HepG2 (cell line): ENCODE measurements around the gene SBDS. TPM values are rescaled to one million over a fixed set of nuclear protein-coding genes. Genes with fewer than 3 reads are reported as not detected.

Experiments
- ATAC-seq: fragments of 200-7000 bp; cut with Tn5 transposase; 3 replicates; pipeline ENCODE4 v1.9.1; 2020; ENCODE audit warnings: mild to moderate bottlenecking, moderate library complexity
- BruUV-seq: library from RNA; stranded (reverse); fragments of 400-500 nt; replicated peaks from 2 replicates; lab custom pipeline; 2021; lab: Mats Ljungman, UMichigan
- CTCF ChIA-PET: fragments of 300-600 bp; formaldehyde crosslinking; extraction: SDS; loops from one replicate; lab custom pipeline; 2021; ENCODE audit warnings: low total read pairs, inconsistent platforms, low intra/inter-chr PET ratio; lab: Yijun Ruan, JAX
- POLR2A ChIA-PET: fragments of 350-600 bp; sonication (Branson Sonifier 250); formaldehyde crosslinking; loops from one replicate; lab custom pipeline; 2020; ENCODE audit warnings: antibody characterized with exemption, inconsistent platforms; lab: Yijun Ruan, JAX
- DNase-seq: peaks from one replicate; pipeline ENCODE4 v3.0.0-alpha.2; 2015; ENCODE audit warnings: low spot score
- FAIRE-seq: peaks from 3 replicates; lab custom pipeline; 2011; peaks lifted over from hg19 to GRCh38; lab: Jason Lieb, UNC
- H2AFZ ChIP-seq: one replicate; pipeline ENCODE4 v1.6.1; 2011; ENCODE audit warnings: low read length, inconsistent platforms
- H3K27ac ChIP-seq: fragments of 300-600 bp; 3 replicates; pipeline ENCODE4 v1.8.0; 2011; ENCODE audit warnings: mixed run types, mild to moderate bottlenecking, mixed read lengths, low read length, inconsistent platforms; ENCODE audit not compliant: insufficient read depth; ENCODE audit errors: extremely low read length
- H3K27me3 ChIP-seq, 2 experiments: fragments of 200-600 bp in 1 of 2; 2 replicates in 1 of 2; 3 replicates in 1 of 2; pipeline versions ENCODE4 v1.6.0 to v1.8.0; 2011; ENCODE audit warnings: low read length in 2 of 2, mild to moderate bottlenecking in 2 of 2, moderate library complexity in 2 of 2, inconsistent platforms in 1 of 2; ENCODE audit not compliant: insufficient read depth in 2 of 2, control insufficient read depth in 1 of 2
- H3K36me3 ChIP-seq, 2 experiments: fragments of 200-600 bp in 1 of 2; replicated peaks in 1 of 2; 2 replicates in 1 of 2; 3 replicates in 1 of 2; pipeline versions ENCODE4 v1.5.1 to v1.8.0; 2011; ENCODE audit warnings: low read length in 2 of 2, inconsistent platforms in 1 of 2; ENCODE audit not compliant: insufficient read depth in 2 of 2, control insufficient read depth in 1 of 2
- H3K4me1 ChIP-seq: 2 replicates; pipeline ENCODE4 v1.5.1; 2012; ENCODE audit warnings: low read length, inconsistent platforms; ENCODE audit not compliant: insufficient read depth
- H3K4me2 ChIP-seq: 2 replicates; pipeline ENCODE4 v1.6.0; 2011; ENCODE audit warnings: low read depth, low read length, inconsistent platforms
- H3K4me3 ChIP-seq, 3 experiments: fragments of 200-600 bp in 1 of 3; sonication (generic), shearing (Covaris generic) in 1 of 3; replicated peaks in 1 of 3; 2 replicates each; pipeline ENCODE4 v1.5.1; 2011 to 2016; ENCODE audit warnings: low read length in 3 of 3, inconsistent platforms in 2 of 3, low read depth in 2 of 3, mild to moderate bottlenecking in 2 of 3, control low read depth in 1 of 3, mixed read lengths in 1 of 3; ENCODE audit not compliant: insufficient read depth in 1 of 3
- H3K79me2 ChIP-seq: one replicate; pipeline ENCODE4 v1.6.1; 2011; ENCODE audit warnings: low read length, inconsistent platforms; ENCODE audit not compliant: insufficient read depth
- H3K9ac ChIP-seq: 2 replicates; pipeline ENCODE4 v1.6.0; 2011; ENCODE audit warnings: mild to moderate bottlenecking, low read depth, low read length, inconsistent platforms; ENCODE audit not compliant: insufficient read depth
- H3K9me3 ChIP-seq: 2 replicates; pipeline ENCODE4 v1.5.1; 2012; ENCODE audit warnings: mild to moderate bottlenecking, low read length
- H4K20me1 ChIP-seq: 2 replicates; pipeline ENCODE4 v1.6.0; 2011; ENCODE audit warnings: inconsistent platforms, mild to moderate bottlenecking, low read length, moderate library complexity; ENCODE audit not compliant: insufficient read depth
- DPF2 ChIP-seq: sonication (generic); formaldehyde crosslinking; IDR thresholded peaks from 2 replicates; pipeline ENCODE4 v1.4.0; 2020; ENCODE audit warnings: mild to moderate bottlenecking, low read depth, missing genetic modification reagents, borderline replicate concordance
- FOXM1 ChIP-seq: sonication (generic); formaldehyde crosslinking; IDR thresholded peaks from 2 replicates; pipeline ENCODE4 v1.5.0; 2020; ENCODE audit warnings: missing genetic modification reagents
- HDAC1 ChIP-seq: sonication (generic); formaldehyde crosslinking; IDR thresholded peaks from 2 replicates; pipeline ENCODE4 v1.5.1; 2020; ENCODE audit warnings: mild to moderate bottlenecking, missing genetic modification reagents
- HNRNPH1 ChIP-seq: fragments of 200-400 bp; formaldehyde crosslinking; optimal IDR thresholded peaks from 2 replicates; pipeline ENCODE3; 2017; ENCODE audit warnings: mild to moderate bottlenecking, low read depth, low read length
- JARID2 ChIP-seq: sonication (generic); formaldehyde crosslinking; IDR thresholded peaks from 2 replicates; pipeline ENCODE4 v1.8.1; 2023; ENCODE audit warnings: missing genetic modification reagents, inconsistent platforms; ENCODE audit not compliant: insufficient replicate concordance
- KLF16 ChIP-seq, 2 experiments: sonication (generic) in 1 of 2; formaldehyde crosslinking in 1 of 2; IDR thresholded peaks; 2 replicates each; pipeline versions ENCODE4 v1.6.1 to v1.8.0; 2016 to 2023; ENCODE audit warnings: missing genetic modification reagents in 2 of 2, missing compliant biosample characterization in 1 of 2
- RFX5 ChIP-seq: IDR thresholded peaks from 2 replicates; pipeline ENCODE4 v1.6.1; 2011; ENCODE audit warnings: low read depth, low read length, improper control_type of control experiment
- ZBTB7B ChIP-seq: sonication (generic); formaldehyde crosslinking; IDR thresholded peaks from 2 replicates; pipeline ENCODE4 v1.4.0; 2020; ENCODE audit warnings: missing genetic modification reagents
- ZFYVE20 ChIP-seq: sonication (generic); formaldehyde crosslinking; IDR thresholded peaks from 2 replicates; pipeline ENCODE4 v1.8.0; 2023; ENCODE audit warnings: low read depth, mild to moderate bottlenecking, moderate library complexity, missing genetic modification reagents, borderline replicate concordance
- ZNF180 ChIP-seq: sonication (generic); formaldehyde crosslinking; IDR thresholded peaks from 2 replicates; pipeline ENCODE4 v1.4.0; 2020; ENCODE audit warnings: low read depth, missing genetic modification reagents, borderline replicate concordance
- ZNF430 ChIP-seq: sonication (generic); formaldehyde crosslinking; IDR thresholded peaks from 2 replicates; pipeline ENCODE4 v1.9.0; 2021; ENCODE audit warnings: mild to moderate bottlenecking, missing genetic modification reagents
- ZNF496 ChIP-seq: sonication (generic); formaldehyde crosslinking; IDR thresholded peaks from 2 replicates; pipeline ENCODE4 v1.8.1; 2023; ENCODE audit warnings: mild to moderate bottlenecking, moderate library complexity, missing genetic modification reagents; ENCODE audit not compliant: insufficient replicate concordance
- WGBS: methylation state at CpG from one replicate; pipeline ENCODE4 v1.1.6; 2017; ENCODE audit warnings: low lambda C conversion rate; 5-methylcytosine and 5-hydroxymethylcytosine counted together
- in situ Hi-C: cut with HindIII; loops from 2 replicates; pipeline ENCODE4 v1.10.0; 2017; ENCODE audit warnings: low pct_unique_long_range_greater_than_20kb; ENCODE audit not compliant: extremely low pct_ligation_motif_present
- intact Hi-C: fragments of 100-400 bp; cut with micrococcal nuclease; formaldehyde crosslinking; loops from one replicate; pipeline ENCODE4 v1.10.0; 2022; ENCODE audit not compliant: unreplicated experiment
- polyA plus RNA-seq, 8 experiments: library from polyadenylated mRNA; depleted of rRNA in 3 of 8; stranded (reverse) in 7 of 8; unstranded in 1 of 8; fragments of >200 nt; fragmentation: Illumina TruSeq in 4 of 8; extraction: Trizol in 4 of 8; gene quantifications; 2 replicates each; pipeline versions ENCODE4 v1.2.1 to v1.2.3, GENCODE V29; 2011 to 2016; ENCODE audit warnings: low read depth in 4 of 8, missing spikeins in 1 of 8, mixed read lengths in 1 of 8; ENCODE audit not compliant: insufficient read depth in 1 of 8
- total RNA-seq, 5 experiments: library from RNA; depleted of rRNA; stranded (reverse); fragments of >200 nt; fragmentation: Illumina TruSeq; extraction: Trizol; gene quantifications; 2 replicates each; pipeline ENCODE4 v1.2.3, GENCODE V29; 2016; ENCODE audit warnings: low read depth in 1 of 5
- TF ChIP-seq, protein P1 (sequence below): sonication (generic); formaldehyde crosslinking; IDR thresholded peaks from 2 replicates; pipeline ENCODE4 v1.5.0; 2020; ENCODE audit warnings: mild to moderate bottlenecking, missing genetic modification reagents
- TF ChIP-seq, protein P2 (sequence below): sonication (generic); formaldehyde crosslinking; IDR thresholded peaks from 2 replicates; pipeline ENCODE4 v1.8.0; 2022; ENCODE audit warnings: low read depth, missing genetic modification reagents
- TF ChIP-seq, protein P3 (sequence below): sonication (generic); formaldehyde crosslinking; IDR thresholded peaks from 2 replicates; pipeline ENCODE4 v1.5.1; 2020; ENCODE audit warnings: missing genetic modification reagents, mild to moderate bottlenecking, borderline replicate concordance
- TF ChIP-seq, protein P4 (sequence below): sonication (generic); formaldehyde crosslinking; IDR thresholded peaks from 2 replicates; pipeline ENCODE4 v1.4.0; 2020; ENCODE audit warnings: missing genetic modification reagents

SBDS gene
- total and polyA plus RNA-seq, 2 of the 13 experiments (the other 11 are each of a cell fraction or from before 2014, with no cell fraction given): 39.1 to 79.3 TPM

DNA sequence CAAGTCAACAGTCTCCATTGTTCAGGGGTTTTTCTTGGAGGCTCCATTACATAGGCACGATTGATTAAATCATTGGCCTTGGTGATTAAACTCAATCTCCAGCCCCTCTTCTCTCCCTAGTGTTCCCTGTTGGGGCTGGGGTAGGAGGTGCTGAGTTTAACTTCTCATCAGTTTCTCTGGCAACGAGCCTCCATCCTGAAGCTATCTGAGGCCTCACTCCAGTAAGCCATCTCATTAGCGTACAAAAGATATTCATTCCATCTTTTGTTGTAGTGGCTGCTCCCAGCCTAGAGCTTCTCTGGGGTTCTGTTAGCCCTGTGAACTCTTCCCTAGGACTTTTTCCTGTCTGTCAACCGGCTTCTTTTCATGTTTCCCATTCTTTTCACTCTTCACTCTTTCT lies 12.9 kb upstream of the SBDS start (continued):
- TF ChIP-seq, protein P1, sequence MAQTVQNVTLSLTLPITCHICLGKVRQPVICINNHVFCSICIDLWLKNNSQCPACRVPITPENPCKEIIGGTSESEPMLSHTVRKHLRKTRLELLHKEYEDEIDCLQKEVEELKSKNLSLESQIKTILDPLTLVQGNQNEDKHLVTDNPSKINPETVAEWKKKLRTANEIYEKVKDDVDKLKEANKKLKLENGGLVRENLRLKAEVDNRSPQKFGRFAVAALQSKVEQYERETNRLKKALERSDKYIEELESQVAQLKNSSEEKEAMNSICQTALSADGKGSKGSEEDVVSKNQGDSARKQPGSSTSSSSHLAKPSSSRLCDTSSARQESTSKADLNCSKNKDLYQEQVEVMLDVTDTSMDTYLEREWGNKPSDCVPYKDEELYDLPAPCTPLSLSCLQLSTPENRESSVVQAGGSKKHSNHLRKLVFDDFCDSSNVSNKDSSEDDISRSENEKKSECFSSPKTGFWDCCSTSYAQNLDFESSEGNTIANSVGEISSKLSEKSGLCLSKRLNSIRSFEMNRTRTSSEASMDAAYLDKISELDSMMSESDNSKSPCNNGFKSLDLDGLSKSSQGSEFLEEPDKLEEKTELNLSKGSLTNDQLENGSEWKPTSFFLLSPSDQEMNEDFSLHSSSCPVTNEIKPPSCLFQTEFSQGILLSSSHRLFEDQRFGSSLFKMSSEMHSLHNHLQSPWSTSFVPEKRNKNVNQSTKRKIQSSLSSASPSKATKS: no peak
- TF ChIP-seq HNRNPH1: no peak
- no peak for TF ChIP-seq ZNF496 (CRISPR knock-in tag)
- TF ChIP-seq, protein P2, sequence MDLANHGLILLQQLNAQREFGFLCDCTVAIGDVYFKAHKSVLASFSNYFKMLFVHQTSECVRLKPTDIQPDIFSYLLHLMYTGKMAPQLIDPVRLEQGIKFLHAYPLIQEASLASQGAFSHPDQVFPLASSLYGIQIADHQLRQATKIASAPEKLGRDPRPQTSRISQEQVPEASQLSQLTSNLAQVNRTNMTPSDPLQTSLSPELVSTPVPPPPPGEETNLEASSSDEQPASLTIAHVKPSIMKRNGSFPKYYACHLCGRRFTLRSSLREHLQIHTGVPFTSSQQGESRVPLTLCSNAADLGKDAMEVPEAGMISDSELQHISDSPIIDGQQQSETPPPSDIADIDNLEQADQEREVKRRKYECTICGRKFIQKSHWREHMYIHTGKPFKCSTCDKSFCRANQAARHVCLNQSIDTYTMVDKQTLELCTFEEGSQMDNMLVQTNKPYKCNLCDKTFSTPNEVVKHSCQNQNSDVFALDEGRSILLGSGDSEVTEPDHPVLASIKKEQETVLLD (CRISPR knock-in tag): no peak
- no peak for TF ChIP-seq ZBTB7B
- no peak for TF ChIP-seq FOXM1

DNA sequence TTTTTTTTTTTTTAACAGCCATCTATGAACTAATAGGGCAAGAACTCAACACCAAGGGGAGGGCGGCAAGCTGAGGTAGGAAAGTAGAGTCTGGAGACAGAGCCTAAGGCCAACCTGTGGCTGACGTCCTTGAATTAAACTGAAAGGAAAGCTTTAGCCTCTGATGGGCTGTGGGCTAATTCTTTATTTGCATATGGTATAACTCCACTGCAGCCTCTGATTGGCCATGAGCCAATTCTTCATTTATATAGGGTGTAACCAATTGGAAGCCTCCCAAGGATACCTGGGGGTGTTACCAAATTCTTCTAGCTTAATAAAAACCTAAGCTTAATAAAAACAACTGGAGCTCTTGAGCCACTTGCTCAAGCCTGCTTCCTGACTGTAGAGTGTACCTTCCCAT lies 11.6 kb upstream of the SBDS start:
- BruUV-seq: no TSS peak
- H3K9ac ChIP-seq: no peak overlapping the region
- H3K4me1 ChIP-seq: no peaks in the 10 kb centered on the region
- no peaks in the 10 kb centered on the region for H3K9me3 ChIP-seq
- peaks cover 12 to 26% of the 10 kb centered on the region in 2 experiments; a peak in 4 of 5 replicates for H3K36me3 ChIP-seq
- FAIRE-seq (no peak), DNase-seq (no peak), ATAC-seq (no peak)
- ChIA-PET CTCF (no interaction called here), POLR2A (no interaction called here)
- intact Hi-C loops (no loop called here), in situ Hi-C loops (no loop called here)
- no peak overlapping the region for H3K27ac ChIP-seq
- no peaks in the 10 kb centered on the region for H4K20me1 ChIP-seq
- WGBS: 89% methylated on average over 2 of the region's 2 CpGs
- H3K4me3 ChIP-seq: no peak overlapping the region
- H3K27me3 ChIP-seq: no peaks in the 10 kb centered on the region
- no peak overlapping the region for H2AFZ ChIP-seq
- H3K79me2 ChIP-seq: no peaks in the 10 kb centered on the region
- no peak overlapping the region for H3K4me2 ChIP-seq
- TF ChIP-seq, protein P3, sequence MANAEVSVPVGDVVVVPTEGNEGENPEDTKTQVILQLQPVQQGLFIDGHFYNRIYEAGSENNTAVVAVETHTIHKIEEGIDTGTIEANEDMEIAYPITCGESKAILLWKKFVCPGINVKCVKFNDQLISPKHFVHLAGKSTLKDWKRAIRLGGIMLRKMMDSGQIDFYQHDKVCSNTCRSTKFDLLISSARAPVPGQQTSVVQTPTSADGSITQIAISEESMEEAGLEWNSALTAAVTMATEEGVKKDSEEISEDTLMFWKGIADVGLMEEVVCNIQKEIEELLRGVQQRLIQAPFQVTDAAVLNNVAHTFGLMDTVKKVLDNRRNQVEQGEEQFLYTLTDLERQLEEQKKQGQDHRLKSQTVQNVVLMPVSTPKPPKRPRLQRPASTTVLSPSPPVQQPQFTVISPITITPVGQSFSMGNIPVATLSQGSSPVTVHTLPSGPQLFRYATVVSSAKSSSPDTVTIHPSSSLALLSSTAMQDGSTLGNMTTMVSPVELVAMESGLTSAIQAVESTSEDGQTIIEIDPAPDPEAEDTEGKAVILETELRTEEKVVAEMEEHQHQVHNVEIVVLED: no peak
- TF ChIP-seq DPF2 (CRISPR knock-in tag) (no peak), KLF16 (CRISPR knock-in tag; IDR thresholded peaks at IDR 0.05) (no peak), ZNF180 (no peak), JARID2 (no peak), ZFYVE20 (CRISPR knock-in tag) (no peak), RFX5 (no peak), ZNF430 (CRISPR knock-in tag) (no peak), HDAC1 (CRISPR knock-in tag) (no peak)
- TF ChIP-seq, protein P4, sequence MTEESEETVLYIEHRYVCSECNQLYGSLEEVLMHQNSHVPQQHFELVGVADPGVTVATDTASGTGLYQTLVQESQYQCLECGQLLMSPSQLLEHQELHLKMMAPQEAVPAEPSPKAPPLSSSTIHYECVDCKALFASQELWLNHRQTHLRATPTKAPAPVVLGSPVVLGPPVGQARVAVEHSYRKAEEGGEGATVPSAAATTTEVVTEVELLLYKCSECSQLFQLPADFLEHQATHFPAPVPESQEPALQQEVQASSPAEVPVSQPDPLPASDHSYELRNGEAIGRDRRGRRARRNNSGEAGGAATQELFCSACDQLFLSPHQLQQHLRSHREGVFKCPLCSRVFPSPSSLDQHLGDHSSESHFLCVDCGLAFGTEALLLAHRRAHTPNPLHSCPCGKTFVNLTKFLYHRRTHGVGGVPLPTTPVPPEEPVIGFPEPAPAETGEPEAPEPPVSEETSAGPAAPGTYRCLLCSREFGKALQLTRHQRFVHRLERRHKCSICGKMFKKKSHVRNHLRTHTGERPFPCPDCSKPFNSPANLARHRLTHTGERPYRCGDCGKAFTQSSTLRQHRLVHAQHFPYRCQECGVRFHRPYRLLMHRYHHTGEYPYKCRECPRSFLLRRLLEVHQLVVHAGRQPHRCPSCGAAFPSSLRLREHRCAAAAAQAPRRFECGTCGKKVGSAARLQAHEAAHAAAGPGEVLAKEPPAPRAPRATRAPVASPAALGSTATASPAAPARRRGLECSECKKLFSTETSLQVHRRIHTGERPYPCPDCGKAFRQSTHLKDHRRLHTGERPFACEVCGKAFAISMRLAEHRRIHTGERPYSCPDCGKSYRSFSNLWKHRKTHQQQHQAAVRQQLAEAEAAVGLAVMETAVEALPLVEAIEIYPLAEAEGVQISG (CRISPR knock-in tag): no peak
